ENCODE results near the gene ETS1.

DNA sequence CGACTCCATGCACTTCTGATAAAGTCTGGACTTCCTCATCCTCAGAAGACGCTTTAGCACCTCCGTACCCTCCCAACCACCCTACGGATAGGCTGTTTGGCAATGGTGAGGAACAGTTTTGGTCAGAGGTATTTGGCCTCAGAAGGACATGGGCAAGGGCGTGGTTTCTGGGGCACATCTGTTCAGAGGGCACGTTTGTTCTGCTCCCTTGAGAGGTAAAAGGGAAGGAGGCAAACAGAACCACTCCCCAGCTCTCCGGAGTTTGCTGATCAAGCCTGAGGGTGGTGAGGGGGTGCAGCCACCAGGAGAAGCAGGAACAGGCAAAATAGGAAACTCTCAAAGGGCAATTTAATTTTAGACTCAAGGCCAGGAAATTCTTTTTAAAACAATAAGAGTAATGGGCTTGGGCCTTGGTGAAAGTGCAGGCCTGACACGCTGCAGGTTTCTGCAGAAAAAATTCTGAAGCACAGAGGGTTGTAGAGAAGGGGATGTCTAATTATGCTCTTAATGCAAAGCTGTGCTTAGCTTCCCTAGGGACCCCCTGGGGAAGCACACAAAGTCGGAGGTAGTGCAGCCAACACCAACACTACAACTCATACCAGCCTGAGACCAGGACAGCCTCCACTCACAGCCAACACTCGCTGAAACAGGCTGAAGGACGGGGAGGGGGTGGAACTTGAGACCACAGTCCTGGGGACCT is 23.3 kb downstream of the ETS1 start:
- no peak for TF ChIP-seq CTCF (IDR thresholded peaks at IDR 0.05)
- TF ChIP-seq POLR2A (IDR thresholded peaks at IDR 0.05), result no peak
- TF ChIP-seq POLR2AphosphoS5 (IDR thresholded peaks at IDR 0.05), result no peak

All from prostate gland (tissue), 2 donors.